ENCODE data around the gene MMS19.

- TF ChIP-seq CTCF (IDR thresholded peaks at IDR 0.05) = no peak
- TF ChIP-seq POLR2A (IDR thresholded peaks at IDR 0.05) = no peak
- no peak for TF ChIP-seq EP300 (IDR thresholded peaks at IDR 0.05)
These were observed 86.8 kb downstream of the MMS19 start for GRCh38 chr10:97411406-97411805.
